Activated T-cell treated with anti-CD3 and anti-CD28 coated beads for 1 hour (primary cell): Measurements from ENCODE around the gene PLAAT2.
"Not testable (repeated sequence)": the region's sequence is repeated elsewhere in the genome, so short reads cannot be mapped to it uniquely, and the experiment has no call there.

Source experiments
- DNase-seq: peaks from one replicate; pipeline ENCODE4 v3.0.0-alpha.2; 2020; ENCODE audit warnings: low read depth

PLAAT2 gene

DNA sequence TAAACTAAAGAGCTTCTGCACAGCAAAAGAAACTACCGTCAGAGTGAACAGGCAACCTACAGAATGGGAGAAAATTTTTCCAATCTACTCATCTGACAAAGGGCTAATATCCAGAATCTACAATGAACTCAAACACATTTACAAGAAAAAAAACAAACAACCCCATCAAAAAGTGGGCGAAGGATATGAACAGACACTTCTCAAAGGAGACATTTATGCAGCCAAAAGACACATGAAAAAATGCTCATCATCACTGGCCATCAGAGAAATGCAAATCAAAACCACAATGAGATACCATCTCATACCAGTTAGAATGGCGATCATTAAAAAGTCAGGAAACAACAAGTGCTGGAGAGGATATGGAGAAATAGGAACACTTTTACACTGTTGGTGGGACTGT lies 15.7 kb upstream of the PLAAT2 start:
- DNase-seq: not testable (repeated sequence)

DNA sequence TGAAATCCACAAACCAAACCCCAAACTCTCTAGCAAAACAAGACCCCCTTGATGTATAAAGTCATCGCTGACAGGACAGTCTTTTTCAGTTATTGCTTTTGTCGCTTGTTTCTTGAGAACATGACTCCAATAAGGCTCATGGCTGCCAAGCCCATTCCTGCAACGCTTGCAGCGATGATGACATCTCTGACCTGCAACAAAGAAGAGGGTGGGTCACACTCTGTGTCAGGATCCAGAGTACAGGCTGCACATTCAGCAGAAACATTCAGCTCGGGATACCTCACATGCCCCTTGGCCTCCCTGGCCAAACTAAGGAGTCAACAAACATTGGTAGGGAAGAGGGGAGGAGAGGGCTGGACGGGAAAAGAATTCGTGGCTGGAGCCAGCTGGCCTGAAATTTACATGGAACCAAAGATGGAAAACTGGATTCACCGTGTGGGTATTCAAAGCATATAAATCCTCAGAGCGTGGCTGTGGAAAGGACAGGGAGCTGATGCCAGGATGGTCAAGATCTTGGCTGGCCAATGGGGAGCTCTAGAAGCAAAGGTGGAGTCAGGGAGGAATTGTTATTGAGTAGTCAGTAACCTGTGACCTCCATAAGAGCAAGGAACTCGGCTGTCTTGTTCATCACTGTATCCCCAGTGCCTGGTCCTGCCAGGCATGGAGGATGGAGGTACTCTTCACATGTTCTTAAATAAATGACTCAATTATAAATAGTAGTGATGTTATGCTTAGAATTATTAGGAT lies 11.8 kb upstream of the PLAAT2 start:
- DNase-seq: no peak

DNA sequence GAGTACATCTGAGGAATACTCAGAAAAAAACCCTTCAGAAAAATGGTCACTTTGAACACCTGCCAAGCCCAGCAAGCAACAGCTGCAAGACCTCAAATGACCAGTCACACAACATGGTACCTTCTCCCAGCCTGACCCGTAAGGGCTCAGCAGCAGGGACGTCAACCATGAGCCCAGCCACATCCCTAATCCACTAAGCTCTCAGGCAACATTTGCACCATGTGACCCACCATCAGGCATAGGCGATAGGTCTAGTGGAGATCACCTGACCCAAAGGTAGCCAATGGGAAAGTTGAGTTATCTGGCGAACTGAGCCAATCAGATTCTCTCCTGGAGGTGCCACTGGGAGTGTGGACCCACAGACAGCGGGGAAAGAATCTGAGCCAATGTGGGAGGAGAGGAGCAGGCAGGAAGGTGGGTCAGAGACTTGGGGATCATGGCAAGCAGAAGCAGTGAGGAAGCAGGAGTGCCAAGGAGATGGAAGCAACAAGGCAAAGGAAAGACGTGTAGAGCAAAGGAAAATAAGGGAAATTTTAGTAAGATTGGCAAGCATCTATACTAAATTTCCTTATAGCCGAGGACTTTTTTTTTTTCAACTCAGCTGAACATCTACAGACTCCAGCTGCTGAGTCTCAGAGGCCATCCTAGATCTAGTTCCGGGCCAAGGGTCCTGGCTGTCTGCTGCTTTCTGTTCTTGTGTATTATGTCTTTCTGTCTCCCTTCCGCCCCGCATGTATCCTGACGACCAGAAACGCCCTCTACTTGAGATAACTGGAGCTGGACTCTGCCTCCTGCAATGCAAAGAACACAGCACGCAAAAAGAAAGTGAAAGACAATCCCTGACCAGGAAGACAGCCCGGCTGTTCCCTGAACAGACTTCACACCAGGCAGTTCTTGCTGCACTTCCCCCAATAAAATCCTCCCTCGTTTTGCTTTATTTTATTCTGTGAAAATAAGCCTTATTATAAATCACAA lies 11.0 kb upstream of the PLAAT2 start:
- DNase-seq: no peak

DNA sequence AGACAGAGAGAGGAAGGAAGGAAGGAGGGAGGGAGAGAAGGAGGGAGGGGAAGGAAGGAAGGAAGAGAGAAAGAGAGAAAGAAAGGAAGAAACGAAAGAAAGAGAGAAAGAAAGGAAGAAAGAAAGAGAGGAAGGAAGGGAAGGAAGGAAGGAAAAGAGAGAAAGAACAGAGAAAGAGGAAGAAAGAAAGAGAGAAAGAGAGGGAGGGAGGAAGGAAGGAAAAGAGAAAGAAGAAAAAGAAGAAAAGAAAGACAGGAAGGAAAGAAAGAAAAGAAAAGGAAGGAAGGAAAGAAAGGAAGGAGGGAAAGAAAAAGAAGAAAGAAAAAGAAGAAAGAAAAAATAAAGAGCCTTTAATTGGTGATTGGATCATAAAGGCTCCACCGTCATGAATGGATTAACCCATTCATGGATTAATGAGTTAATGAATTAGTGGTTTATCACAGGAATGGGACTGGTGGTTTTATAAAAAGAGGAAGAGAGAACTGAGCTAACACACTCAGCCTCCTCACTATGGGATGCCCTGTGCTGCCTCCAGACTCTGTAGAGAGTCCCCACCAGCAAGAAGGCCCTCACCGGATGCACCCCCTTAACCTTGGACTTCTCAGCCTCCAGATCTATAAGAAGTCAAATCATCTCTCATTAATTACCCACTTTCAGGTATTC lies 9.0 kb upstream of the PLAAT2 start:
- DNase-seq: no peak

DNA sequence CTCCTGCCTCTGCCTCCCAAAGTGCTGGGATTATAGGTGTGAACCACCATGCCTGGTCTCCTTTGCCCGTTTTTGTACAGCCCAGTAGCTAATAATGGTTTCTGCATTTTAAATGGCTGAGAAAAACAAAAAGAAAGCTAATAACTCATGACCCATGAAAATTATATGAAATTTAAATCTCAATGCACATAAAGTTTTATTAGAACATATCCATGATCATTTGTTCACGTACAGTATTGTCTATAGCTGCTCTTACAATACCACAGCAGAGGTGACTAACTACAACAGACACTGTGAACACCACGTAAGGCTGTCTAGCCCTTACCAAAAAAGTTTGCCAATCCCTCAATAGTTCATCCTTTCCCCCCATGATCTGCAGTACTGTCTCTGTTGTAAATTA lies 6.4 kb upstream of the PLAAT2 start:
- DNase-seq: no peak

DNA sequence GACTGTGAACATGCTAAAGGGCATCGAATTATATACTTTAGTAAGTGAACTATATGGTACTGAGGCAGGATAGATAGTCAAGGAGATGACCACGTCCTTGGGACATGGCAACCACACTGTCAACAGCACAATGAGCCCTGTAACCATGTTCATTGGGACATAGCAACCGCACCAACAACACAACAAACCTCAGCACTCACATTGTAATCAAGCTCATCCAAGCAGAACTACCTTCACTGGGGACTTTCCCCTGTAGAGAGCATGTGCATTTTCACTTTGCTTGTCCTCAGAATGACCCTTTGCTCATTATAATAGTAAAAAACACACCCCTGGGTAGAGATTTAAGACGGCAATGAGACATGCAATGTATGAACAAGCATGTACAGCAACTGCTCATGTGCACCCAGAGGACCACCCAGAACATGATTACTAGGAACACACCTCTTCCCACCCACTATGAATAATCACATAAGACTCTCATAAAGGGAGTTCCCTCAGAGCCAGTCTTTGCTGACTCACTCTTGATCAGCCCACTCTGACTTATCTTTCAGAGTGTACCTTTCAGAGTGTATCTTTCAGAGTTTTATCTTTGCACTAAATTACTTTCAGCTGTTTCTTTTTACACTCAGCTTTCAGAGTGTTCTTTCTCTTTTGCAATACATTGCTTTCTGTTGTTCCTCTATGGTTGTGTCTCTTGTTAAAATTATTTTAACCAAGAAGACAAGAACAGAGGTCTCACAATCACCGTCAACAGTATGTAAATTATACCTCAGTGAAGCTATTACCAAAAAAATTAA lies 4.1 kb upstream of the PLAAT2 start:
- DNase-seq: peak; percentile 39

DNA sequence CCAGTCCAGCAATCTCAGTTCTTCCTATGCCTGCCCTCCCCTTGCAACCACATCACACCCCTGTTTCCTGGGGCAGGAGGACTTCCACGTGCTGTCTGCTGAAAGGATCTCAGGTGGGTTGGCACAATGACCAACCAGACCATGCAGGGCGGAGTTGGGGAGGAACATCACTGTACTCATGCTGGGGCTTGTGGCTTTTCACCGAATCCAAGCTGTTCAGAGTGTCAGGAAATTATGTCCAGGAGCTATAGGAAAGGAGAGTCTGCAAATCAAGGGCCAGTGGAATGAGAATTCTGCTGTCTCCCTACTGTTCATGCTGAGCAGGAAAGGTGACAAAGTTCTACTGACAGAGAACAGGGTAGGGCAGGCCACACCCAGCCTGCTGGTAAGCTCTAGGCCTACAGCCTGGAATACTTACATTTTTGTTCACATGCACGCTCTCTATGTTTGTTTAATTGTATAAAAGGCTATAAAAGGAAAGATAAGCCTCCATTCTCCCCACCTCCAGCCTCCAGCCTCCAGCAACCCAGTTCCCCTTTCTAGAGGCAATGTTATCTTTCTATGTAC lies 1.7 kb upstream of the PLAAT2 start:
- DNase-seq: no peak

GRCh38 chr11:63564056-63564774 lies 1.0 kb upstream of the PLAAT2 start:
- DNase-seq: no peak

DNA sequence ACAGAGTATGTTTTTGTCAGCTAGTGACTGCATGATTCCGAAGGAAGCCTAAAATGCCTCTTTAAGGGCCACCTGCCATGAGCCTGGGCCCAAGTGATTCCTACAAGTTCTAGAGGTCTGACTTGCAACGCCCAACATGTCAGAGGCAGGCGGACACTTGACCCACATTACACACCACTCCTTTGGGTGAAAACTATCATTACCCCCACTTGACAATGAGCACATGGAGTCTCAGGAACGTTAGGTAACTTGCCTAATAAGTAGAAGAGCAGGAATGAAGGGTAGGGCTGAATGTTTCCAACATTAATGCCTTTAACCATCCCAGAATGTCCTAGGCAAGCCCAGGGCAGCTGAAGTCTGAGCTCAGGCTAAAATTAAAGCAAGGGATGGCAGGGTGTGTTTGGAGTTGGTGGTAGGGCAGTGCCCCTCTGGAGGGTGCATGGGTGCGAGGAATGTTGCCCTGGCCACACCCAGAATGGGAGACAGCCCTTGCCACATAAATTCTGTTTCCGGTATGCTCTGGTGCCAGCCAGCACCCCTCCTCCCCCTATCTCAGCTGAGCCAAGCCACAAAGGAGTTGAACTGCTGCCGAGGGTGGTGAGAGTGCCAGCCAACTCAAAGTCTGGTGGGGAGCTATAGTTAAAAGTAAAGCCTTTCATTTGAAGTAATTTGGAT lies 2.5 kb downstream of the PLAAT2 start:
- no peak for DNase-seq

DNA sequence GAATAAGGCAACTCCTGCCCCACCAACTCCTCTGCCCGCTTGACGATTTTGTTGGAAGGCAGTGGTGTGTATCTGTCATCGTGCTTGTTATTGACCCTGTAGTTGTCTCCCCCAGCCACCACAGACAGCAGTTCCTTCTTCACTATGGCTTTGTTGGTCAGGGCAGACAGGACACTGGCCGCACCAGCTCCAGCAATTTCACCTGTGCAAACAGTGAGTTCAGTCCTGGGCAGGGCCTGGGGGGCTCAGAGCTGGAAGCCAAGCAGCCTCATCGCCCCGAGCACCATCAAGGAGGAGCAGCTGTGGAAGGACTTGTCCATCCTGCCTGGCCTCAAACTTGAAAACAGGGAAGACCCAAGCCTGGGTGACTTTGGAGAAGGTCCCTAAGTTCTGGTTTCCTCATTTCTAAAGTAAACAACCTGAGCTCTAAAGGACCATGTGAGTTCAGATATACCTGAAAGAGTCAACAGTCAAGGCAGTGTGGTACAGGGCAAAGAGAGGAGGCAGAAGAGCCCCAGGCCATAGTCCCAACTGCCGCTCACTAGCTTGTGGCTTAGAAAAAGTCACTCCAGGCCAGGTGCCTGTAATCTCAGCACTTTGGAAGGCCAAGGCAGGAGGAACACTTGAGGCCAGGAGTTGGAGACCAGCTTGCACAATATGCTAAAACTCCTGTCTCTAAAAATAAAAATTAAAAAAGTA lies 4.6 kb downstream of the PLAAT2 start:
- no peak for DNase-seq

DNA sequence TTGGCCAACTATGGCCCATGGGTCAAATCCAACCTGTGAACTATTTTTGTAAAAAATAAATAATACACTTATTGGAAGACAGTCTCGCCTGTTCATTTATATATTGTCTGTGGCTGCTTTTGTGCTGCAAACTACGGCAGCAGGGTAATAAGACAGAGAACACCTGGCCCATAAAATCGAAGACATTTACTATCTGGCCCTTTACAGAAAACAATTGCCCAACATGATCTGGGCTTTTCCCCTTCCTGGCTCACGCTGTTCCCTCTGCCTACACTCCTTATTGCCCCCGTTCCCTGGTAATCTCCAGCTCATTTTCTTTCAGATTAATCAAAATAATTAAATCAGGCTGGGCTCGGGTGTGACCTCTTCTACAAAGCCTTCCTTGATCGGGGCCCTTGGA lies 5.6 kb downstream of the PLAAT2 start:
- DNase-seq: no peak

DNA sequence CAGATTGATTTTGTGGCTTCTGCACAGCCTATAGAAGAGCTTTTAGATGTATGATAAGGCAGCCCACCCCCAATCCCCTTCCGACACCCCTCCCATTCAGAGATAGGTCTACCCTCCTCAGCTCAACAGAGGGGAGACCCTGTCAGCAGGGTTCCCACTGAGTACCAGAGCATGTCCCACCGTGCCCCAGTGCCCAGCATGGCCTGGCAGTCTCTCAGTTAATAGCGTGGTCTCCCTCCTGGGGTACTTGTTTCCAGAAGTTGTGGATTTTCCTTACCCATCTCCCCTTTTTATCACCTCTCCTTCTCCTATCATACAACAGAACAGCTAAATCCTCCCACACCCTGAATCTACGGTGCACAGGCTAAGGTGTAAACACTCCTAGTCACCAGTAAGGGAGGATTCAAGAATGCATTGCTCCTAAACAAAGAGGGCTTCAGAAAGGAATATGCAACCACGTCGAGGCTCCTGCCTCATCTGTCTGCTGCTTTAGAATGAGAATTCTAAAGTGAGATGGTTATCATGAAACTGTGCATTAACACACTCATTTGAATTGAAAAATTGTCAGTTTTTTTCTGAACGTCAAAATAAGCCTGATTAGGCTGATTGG lies 6.7 kb downstream of the PLAAT2 start:
- DNase-seq: no peak

- DNase-seq: no peak
Measured at GRCh38 chr11:63554877-63555223, 8.3 kb downstream of the PLAAT2 start.

DNA sequence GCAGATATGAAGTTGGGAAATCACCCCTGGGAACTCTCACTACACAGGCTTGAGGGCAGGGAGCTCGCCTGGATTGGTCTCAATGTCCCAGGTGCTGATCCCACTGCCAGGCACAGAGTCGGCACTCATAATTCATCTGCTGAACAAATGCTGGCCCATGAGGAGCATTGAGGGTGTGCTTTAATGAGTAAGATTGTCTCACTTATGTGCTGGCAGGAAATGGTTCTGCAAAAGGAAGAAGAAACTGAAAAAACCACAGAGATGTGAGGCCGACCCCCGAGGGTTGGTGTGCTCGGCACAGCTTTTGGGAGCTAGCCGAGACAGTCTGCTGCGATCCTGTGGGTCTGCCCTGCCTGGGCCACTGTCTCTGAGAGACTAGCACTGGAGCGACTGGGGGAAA lies 9.4 kb downstream of the PLAAT2 start:
- DNase-seq: no peak

DNA sequence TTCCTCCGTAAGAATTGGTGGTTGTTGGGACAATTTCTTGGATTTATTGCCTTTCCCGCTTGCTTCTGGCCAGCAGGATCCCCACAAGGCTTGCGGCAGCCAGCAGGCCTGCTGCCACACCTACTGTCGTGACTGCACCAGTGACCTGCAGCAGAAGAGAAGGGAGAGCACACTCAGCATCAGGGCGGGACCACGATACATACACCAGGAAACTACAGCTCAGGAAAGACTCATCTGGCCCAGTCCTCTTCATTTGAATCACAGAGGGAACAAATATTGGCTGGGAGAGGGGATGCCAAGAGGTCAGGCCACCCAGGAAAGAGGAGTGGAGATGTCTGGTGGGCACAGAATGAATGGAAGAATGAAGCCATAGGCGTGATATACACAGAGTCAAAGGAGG lies 10.3 kb downstream of the PLAAT2 start:
- no peak for DNase-seq

DNA sequence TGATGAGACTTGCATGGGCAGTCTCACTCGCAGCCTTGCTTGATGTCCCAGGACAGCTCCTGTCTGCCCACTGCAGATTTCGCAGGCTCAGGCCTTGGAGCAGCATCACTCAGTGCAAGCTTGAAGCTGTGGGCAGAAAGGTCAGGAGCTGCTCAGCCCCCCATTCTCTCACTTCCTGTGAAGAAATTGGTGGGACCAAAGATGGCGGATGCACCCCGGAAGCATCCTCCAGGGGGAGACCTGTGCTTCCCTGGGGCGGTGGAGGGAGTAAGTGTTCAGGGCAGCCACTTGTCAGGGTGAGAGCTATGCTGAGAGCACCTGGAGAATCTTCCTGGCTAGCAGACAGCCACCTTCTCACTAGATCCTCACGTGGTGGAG lies 11.3 kb downstream of the PLAAT2 start:
- no peak for DNase-seq

DNA sequence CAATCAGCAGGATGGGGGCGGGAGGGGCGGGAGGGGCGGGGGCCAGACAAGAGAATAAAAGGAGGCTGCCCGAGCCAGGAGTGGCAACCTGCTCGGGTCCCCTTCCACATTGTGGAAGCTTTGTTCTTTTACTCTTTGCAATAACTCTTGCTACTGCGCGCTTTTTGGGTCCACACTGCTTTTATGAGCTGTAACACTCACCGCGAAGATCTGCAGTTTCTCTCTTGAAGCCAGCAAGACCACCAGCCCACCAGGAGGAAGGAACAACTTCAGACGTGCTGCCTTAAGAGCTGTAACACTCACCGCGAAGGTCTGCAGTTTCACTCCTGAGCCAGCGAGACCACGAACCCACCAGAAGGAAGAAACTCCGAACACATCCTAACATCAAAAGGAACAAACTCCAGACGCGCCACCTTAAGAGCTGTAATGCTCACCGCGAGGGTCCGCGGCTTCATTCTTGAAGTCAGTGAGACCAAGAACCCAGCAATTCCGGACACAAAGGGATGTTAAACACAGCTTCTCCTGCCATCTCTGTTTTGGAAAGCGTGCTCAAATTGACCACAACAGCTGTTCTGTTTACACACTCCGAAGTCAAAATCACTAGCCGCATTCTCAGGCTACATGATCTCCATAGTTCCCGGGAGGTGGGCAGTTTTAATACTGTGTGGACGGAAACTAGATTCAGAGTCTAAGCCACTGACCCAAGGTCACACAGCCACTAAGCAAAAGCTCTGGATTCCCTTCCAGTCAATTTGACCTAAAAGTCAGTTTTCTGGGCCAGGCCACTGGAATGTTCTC lies 11.9 kb downstream of the PLAAT2 start:
- DNase-seq: no peak

GRCh38 chr11:63550156-63550700 lies 13.0 kb downstream of the PLAAT2 start:
- DNase-seq: not testable (repeated sequence)
